Progenitor cell of endocrine pancreas (in vitro differentiated cells): Measurements from ENCODE around the gene SH3BP5L. TPM values are rescaled to one million over a fixed set of nuclear protein-coding genes. Genes with fewer than 3 reads are reported as not detected.

Source experiments
- DNase-seq: peaks from one replicate; pipeline ENCODE4 v3.0.0; 2021; ENCODE audit warnings: low spot score; ENCODE audit not compliant: unreplicated experiment
- H3K27ac Mint-ChIP-seq: 2 replicates; pipeline ENCODE4 v1.8.0; 2021; ENCODE audit warnings: mild to moderate bottlenecking, moderate library complexity, mixed read lengths
- H3K27me3 Mint-ChIP-seq: 2 replicates; pipeline ENCODE4 v1.8.0; 2021; ENCODE audit warnings: mixed read lengths
- H3K36me3 Mint-ChIP-seq: 2 replicates; pipeline ENCODE4 v1.8.0; 2022; ENCODE audit warnings: mixed read lengths; ENCODE audit not compliant: insufficient read depth
- H3K4me1 Mint-ChIP-seq: 2 replicates; pipeline ENCODE4 v1.8.0; 2021; ENCODE audit warnings: low read depth, mixed read lengths
- H3K4me3 Mint-ChIP-seq: 2 replicates; pipeline ENCODE4 v1.8.0; 2021; ENCODE audit warnings: low read depth, mild to moderate bottlenecking, moderate library complexity, mixed read lengths
- H3K9me3 Mint-ChIP-seq: 2 replicates; pipeline ENCODE4 v1.8.0; 2021; ENCODE audit warnings: low read depth, mixed read lengths
- total RNA-seq: library from RNA; stranded (reverse); gene quantifications from 2 replicates; pipeline ENCODE4 v1.2.1, GENCODE V29; 2021
- TF ChIP-seq, protein P1 (sequence below): fragments of 200-600 bp; sonication (generic); IDR thresholded peaks from one replicate; pipeline ENCODE4 v1.5.0; 2021; ENCODE audit warnings: antibody characterized with exemption, mild to moderate bottlenecking; ENCODE audit not compliant: unreplicated experiment

Gene SH3BP5L
- total RNA-seq, 1 donor from 2014 or later = 32.5 TPM

DNA sequence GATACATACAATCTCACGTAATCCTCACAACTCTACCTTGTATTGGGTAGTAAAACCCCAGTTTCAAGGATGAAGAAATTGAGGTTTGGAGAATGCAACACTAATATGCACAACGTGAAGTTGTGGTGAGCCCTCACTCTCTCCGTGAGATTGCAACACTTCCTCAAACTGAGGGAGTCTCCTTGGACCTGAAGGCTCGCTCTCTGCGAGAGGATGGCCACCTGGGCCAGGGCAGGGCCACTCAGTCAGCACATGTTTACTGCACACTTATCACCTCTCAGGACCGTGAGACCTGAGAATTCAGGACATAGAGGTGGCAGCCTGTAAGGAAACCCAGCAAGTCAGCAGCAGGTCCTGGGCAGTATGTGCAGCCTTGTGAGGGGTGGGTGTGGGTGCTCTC lies 8.7 kb downstream of the SH3BP5L start:
- no peaks in the 10 kb centered on the region for H3K4me1 Mint-ChIP-seq
- DNase-seq = no peak
- peaks cover 21% of the 10 kb centered on the region for H3K36me3 Mint-ChIP-seq
- no peaks in the 10 kb centered on the region for H3K9me3 Mint-ChIP-seq
- no peak overlapping the region for H3K4me3 Mint-ChIP-seq
- H3K27ac Mint-ChIP-seq = no peak overlapping the region
- no peaks in the 10 kb centered on the region for H3K27me3 Mint-ChIP-seq
- TF ChIP-seq, protein P1, sequence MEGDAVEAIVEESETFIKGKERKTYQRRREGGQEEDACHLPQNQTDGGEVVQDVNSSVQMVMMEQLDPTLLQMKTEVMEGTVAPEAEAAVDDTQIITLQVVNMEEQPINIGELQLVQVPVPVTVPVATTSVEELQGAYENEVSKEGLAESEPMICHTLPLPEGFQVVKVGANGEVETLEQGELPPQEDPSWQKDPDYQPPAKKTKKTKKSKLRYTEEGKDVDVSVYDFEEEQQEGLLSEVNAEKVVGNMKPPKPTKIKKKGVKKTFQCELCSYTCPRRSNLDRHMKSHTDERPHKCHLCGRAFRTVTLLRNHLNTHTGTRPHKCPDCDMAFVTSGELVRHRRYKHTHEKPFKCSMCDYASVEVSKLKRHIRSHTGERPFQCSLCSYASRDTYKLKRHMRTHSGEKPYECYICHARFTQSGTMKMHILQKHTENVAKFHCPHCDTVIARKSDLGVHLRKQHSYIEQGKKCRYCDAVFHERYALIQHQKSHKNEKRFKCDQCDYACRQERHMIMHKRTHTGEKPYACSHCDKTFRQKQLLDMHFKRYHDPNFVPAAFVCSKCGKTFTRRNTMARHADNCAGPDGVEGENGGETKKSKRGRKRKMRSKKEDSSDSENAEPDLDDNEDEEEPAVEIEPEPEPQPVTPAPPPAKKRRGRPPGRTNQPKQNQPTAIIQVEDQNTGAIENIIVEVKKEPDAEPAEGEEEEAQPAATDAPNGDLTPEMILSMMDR = no peak

DNA sequence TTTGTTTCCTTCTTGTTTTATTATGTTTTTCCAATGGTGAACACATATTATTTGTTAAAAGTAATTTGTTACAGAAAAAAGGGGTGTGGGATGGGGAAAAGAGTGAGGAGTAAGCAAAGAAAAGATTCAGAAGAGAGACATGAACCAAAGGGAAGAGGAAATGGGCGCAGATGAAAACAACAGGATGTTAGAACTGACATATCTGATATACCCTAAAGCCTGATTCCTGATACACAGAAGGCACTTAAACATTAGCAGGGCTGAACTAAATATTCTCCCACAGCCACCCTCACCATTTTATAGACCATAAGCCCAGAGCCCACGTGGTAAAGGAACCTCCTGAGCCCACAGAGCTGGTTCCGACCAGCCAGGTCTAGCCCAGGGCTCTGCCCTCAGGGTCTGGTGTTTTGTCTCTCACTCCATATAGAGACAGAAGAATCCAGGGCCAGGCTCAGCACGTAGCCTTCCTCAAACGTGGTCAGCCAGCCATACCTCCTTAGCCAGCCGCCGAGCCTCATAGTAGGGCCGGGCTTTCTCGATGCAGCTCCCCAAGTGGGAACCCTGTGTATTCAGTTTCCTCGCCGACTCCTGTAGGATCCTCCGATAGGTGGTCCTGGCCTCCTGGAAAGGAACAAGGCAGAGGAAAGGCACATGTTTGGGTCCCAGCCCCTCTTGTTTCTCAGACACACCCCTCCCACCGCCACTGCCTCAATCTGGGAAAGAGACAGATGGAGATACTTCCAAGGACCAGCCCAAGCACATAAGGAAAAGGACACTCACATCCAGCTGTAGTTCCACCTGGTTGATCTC lies 9.5 kb downstream of the SH3BP5L start:
- H3K4me1 Mint-ChIP-seq = no peaks in the 10 kb centered on the region
- TF ChIP-seq, protein P1 = no peak

DNA sequence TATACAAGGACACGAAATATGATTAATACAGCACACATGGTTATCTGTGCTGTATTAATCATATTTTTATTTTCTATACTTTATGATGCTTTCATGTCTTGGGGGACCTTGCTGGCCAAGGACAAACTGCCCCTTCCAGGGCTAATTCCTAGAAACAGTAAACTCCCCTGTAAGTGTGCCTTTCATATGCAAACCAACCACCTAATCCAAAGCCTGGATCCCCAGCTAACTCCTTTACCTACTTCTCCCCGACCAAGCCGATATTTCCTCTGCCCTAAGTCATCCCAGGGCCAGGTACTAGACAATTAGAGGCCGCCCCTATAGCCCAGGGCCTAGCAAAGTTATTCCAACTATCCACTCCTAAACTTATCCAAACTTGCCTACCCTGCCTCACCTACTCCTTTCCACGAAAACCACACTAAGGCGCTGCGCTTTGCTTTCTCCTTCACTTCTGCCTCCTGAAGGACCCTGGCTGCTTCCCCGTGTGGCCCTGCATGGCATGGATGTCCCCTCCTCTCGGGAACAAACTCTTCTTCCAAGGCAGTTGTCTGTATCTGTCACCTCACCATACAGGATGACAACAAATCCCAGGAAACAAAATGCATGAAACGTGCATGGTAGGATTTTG lies 10.2 kb downstream of the SH3BP5L start:
- Mint-ChIP-seq H3K36me3 (peaks cover 23% of the 10 kb centered on the region), H3K9me3 (no peaks in the 10 kb centered on the region), H3K4me3 (no peak overlapping the region), H3K4me1 (no peaks in the 10 kb centered on the region), H3K27me3 (no peaks in the 10 kb centered on the region), H3K27ac (no peak overlapping the region)
- no peak for DNase-seq
- TF ChIP-seq, protein P1 = no peak

More for the DNA sequence above, 9.5 kb downstream of the SH3BP5L start:
- no peaks in the 10 kb centered on the region for H3K9me3 Mint-ChIP-seq
- no peak for DNase-seq
- H3K4me3 Mint-ChIP-seq = no peak overlapping the region
- H3K27ac Mint-ChIP-seq = no peak overlapping the region
- no peaks in the 10 kb centered on the region for H3K27me3 Mint-ChIP-seq
- H3K36me3 Mint-ChIP-seq = peaks cover 23% of the 10 kb centered on the region

DNA sequence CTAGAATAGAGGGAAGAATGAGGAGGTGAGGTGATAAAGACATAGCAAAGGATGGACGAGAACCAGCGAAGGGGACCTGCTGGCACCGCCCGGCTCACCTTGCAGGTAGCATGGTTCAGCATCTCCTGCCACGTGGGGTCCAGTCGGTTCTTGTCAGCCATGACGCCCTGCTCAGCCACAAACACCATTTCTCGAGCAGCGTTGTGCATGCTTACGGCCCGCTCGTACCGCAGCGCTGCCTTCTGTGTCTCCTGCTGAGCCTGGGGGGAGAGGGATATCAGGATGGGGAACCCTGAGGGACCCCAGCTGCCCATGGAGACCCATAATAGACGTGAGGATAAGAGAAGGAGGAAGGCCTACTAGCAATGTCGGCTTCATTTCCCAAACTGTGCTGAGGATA lies 11.4 kb downstream of the SH3BP5L start:
- Mint-ChIP-seq H3K4me1 (no peaks in the 10 kb centered on the region), H3K9me3 (no peaks in the 10 kb centered on the region), H3K27me3 (no peaks in the 10 kb centered on the region), H3K4me3 (no peak overlapping the region), H3K36me3 (peaks cover 20% of the 10 kb centered on the region), H3K27ac (no peak overlapping the region)
- TF ChIP-seq, protein P1 = no peak
- no peak for DNase-seq

DNA sequence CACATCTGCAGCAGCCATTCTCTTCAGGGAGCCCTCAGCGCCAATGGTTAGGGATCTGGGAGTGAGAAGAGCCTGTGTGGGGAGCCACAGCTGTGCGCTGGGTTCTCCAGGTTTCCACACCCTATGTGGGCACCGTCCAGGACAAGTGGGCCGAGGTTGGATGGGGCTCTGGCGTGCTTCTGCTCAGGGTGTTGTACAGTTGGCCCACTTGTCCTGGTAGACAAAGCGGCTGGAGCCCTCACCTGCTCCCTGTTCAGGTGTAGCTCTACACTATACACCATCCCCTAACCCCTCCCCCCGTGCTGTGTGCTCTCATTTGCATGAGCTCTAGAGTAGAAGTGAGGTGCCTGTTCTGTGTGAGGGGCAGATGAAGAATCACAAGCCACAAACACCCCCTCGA lies 12.2 kb downstream of the SH3BP5L start:
- H3K9me3 Mint-ChIP-seq = no peaks in the 10 kb centered on the region
- H3K27ac Mint-ChIP-seq = no peak overlapping the region
- H3K4me3 Mint-ChIP-seq = no peak overlapping the region
- no peaks in the 10 kb centered on the region for H3K27me3 Mint-ChIP-seq
- no peaks in the 10 kb centered on the region for H3K4me1 Mint-ChIP-seq
- TF ChIP-seq, protein P1 = no peak
- no peak for DNase-seq
- H3K36me3 Mint-ChIP-seq = peaks cover 20% of the 10 kb centered on the region
